Measurements from ENCODE around the gene DELE1.
"Not testable (repeated sequence)": the region's sequence is repeated elsewhere in the genome, so short reads cannot be mapped to it uniquely, and the experiment has no call there.

DELE1 gene

GRCh38 chr5:141880961-141881801, 42.5 kb upstream of the DELE1 start:
- Mint-ChIP-seq H3K36me3 (no peaks in the 10 kb centered on the region), H3K4me3 (no peak overlapping the region), H3K27ac (no peak overlapping the region)

GRCh38 chr5:141881886-141882285, 41.8 kb upstream of the DELE1 start:
- H3K27ac Mint-ChIP-seq, result no peak overlapping the region
- no peak overlapping the region for H3K4me3 Mint-ChIP-seq
- peaks cover 55% of the 10 kb centered on the region for H3K27me3 Mint-ChIP-seq
- H3K36me3 Mint-ChIP-seq, result no peaks in the 10 kb centered on the region
- peaks cover 19% of the 10 kb centered on the region for H3K4me1 Mint-ChIP-seq
- no peaks in the 10 kb centered on the region for H3K9me3 Mint-ChIP-seq

More at GRCh38 chr5:141880961-141881801, 42.5 kb upstream of the DELE1 start:
- peaks cover 23% of the 10 kb centered on the region for H3K4me1 Mint-ChIP-seq
- H3K27me3 Mint-ChIP-seq, result peaks cover 51% of the 10 kb centered on the region
- H3K9me3 Mint-ChIP-seq, result no peaks in the 10 kb centered on the region

GRCh38 chr5:141882594-141883183, 41.0 kb upstream of the DELE1 start:
- Mint-ChIP-seq H3K36me3 (no peaks in the 10 kb centered on the region), H3K27ac (no peak overlapping the region), H3K27me3 (peaks cover 49% of the 10 kb centered on the region)

GRCh38 chr5:141883184-141883891, 40.3 kb upstream of the DELE1 start:
- H3K27ac Mint-ChIP-seq, result no peak overlapping the region
- no peaks in the 10 kb centered on the region for H3K36me3 Mint-ChIP-seq
- no peaks in the 10 kb centered on the region for H3K9me3 Mint-ChIP-seq
- H3K27me3 Mint-ChIP-seq, result peaks cover 49% of the 10 kb centered on the region
- no peak overlapping the region for H3K4me3 Mint-ChIP-seq
- H3K4me1 Mint-ChIP-seq, result peaks cover 9% of the 10 kb centered on the region

More at GRCh38 chr5:141882594-141883183, 41.0 kb upstream of the DELE1 start:
- no peak overlapping the region for H3K4me3 Mint-ChIP-seq
- H3K4me1 Mint-ChIP-seq, result peaks cover 11% of the 10 kb centered on the region
- H3K9me3 Mint-ChIP-seq, result no peaks in the 10 kb centered on the region

- Mint-ChIP-seq H3K27ac (no peak overlapping the region), H3K4me3 (no peak overlapping the region), H3K27me3 (peaks cover 49% of the 10 kb centered on the region), H3K4me1 (peaks cover 8% of the 10 kb centered on the region), H3K9me3 (no peaks in the 10 kb centered on the region), H3K36me3 (no peaks in the 10 kb centered on the region)
Measured at GRCh38 chr5:141883892-141884318, 39.8 kb upstream of the DELE1 start.

- no peaks in the 10 kb centered on the region for H3K36me3 Mint-ChIP-seq
- H3K27ac Mint-ChIP-seq, result no peak overlapping the region
- peaks cover 24% of the 10 kb centered on the region for H3K27me3 Mint-ChIP-seq
- H3K9me3 Mint-ChIP-seq, result no peaks in the 10 kb centered on the region
- H3K4me3 Mint-ChIP-seq, result no peak overlapping the region
- H3K4me1 Mint-ChIP-seq, result peaks cover 3% of the 10 kb centered on the region
Measured at GRCh38 chr5:141889282-141889871, 34.3 kb upstream of the DELE1 start.

- H3K4me3 Mint-ChIP-seq, H3K9me3 Mint-ChIP-seq, H3K4me1 Mint-ChIP-seq, H3K36me3 Mint-ChIP-seq, H3K27ac Mint-ChIP-seq: not testable (repeated sequence)
- H3K27me3 Mint-ChIP-seq, result peaks cover 14% of the 10 kb centered on the region
Measured at GRCh38 chr5:141890429-141890828, 33.2 kb upstream of the DELE1 start.

- Mint-ChIP-seq H3K4me3 (no peak overlapping the region), H3K4me1 (no peaks in the 10 kb centered on the region), H3K9me3 (no peaks in the 10 kb centered on the region), H3K27ac (no peak overlapping the region), H3K27me3 (peaks cover 2% of the 10 kb centered on the region), H3K36me3 (no peaks in the 10 kb centered on the region)
Measured at GRCh38 chr5:141897425-141897824, 26.2 kb upstream of the DELE1 start.

- no peak overlapping the region for H3K4me3 Mint-ChIP-seq
- no peaks in the 10 kb centered on the region for H3K9me3 Mint-ChIP-seq
- peaks cover 2% of the 10 kb centered on the region for H3K27me3 Mint-ChIP-seq
- no peaks in the 10 kb centered on the region for H3K4me1 Mint-ChIP-seq
- H3K36me3 Mint-ChIP-seq, result no peaks in the 10 kb centered on the region
- H3K27ac Mint-ChIP-seq, result no peak overlapping the region
Measured at GRCh38 chr5:141898448-141899049, 25.1 kb upstream of the DELE1 start.

GRCh38 chr5:141902015-141902814, 21.5 kb upstream of the DELE1 start:
- Mint-ChIP-seq H3K36me3 (no peaks in the 10 kb centered on the region), H3K9me3 (no peaks in the 10 kb centered on the region), H3K27me3 (peaks cover 1% of the 10 kb centered on the region)

GRCh38 chr5:141903261-141903660, 20.4 kb upstream of the DELE1 start:
- Mint-ChIP-seq H3K4me3 (no peak overlapping the region), H3K27ac (no peak overlapping the region), H3K36me3 (no peaks in the 10 kb centered on the region), H3K27me3 (peaks cover 1% of the 10 kb centered on the region), H3K4me1 (no peaks in the 10 kb centered on the region), H3K9me3 (no peaks in the 10 kb centered on the region)

More at GRCh38 chr5:141902015-141902814, 21.5 kb upstream of the DELE1 start:
- Mint-ChIP-seq H3K27ac (no peak overlapping the region), H3K4me1 (no peaks in the 10 kb centered on the region), H3K4me3 (no peak overlapping the region)

- Mint-ChIP-seq H3K27me3 (no peaks in the 10 kb centered on the region), H3K27ac (no peak overlapping the region), H3K4me1 (no peaks in the 10 kb centered on the region), H3K4me3 (no peak overlapping the region), H3K36me3 (no peaks in the 10 kb centered on the region), H3K9me3 (no peaks in the 10 kb centered on the region)
Measured at GRCh38 chr5:141904551-141904950, 19.1 kb upstream of the DELE1 start.

GRCh38 chr5:141906517-141906916, 17.2 kb upstream of the DELE1 start:
- no peaks in the 10 kb centered on the region for H3K4me1 Mint-ChIP-seq
- H3K27me3 Mint-ChIP-seq, result no peaks in the 10 kb centered on the region
- no peaks in the 10 kb centered on the region for H3K9me3 Mint-ChIP-seq
- no peak overlapping the region for H3K27ac Mint-ChIP-seq
- H3K4me3 Mint-ChIP-seq, result no peak overlapping the region
- H3K36me3 Mint-ChIP-seq, result no peaks in the 10 kb centered on the region

GRCh38 chr5:141906972-141907371, 16.7 kb upstream of the DELE1 start:
- H3K27ac Mint-ChIP-seq, result no peak overlapping the region
- no peak overlapping the region for H3K4me3 Mint-ChIP-seq
- H3K36me3 Mint-ChIP-seq, result no peaks in the 10 kb centered on the region
- H3K4me1 Mint-ChIP-seq, result no peaks in the 10 kb centered on the region
- H3K27me3 Mint-ChIP-seq, result no peaks in the 10 kb centered on the region
- H3K9me3 Mint-ChIP-seq, result no peaks in the 10 kb centered on the region

GRCh38 chr5:141908796-141909195, 14.9 kb upstream of the DELE1 start:
- Mint-ChIP-seq H3K4me3 (no peak overlapping the region), H3K9me3 (no peaks in the 10 kb centered on the region), H3K36me3 (no peaks in the 10 kb centered on the region), H3K27ac (no peak overlapping the region), H3K27me3 (peaks cover 7% of the 10 kb centered on the region), H3K4me1 (peaks cover 10% of the 10 kb centered on the region)
